Measurements from ENCODE around the gene SYTL3. TPM values are rescaled to one million over a fixed set of nuclear protein-coding genes. Genes with fewer than 3 reads are reported as not detected.
A peak's percentile ranks its signal among the peaks of the same experiment; 100 is the strongest.

The SYTL3 gene
- total and polyA plus RNA-seq, 9 of the 15 experiments (the other 6 are each of a cell fraction or from before 2014, with no cell fraction given), result 0.04 to 0.46 (median 0.17) TPM; not detected in 1

- TF ChIP-seq HCFC1 (IDR thresholded peaks at IDR 0.05; ENCODE audit: low read depth, low read length), result peak; percentile 43; the same call in 1 of the 2 replicates
- peak; percentile 44; the same call in 1 of the 2 replicates for TF ChIP-seq MYC (IDR thresholded peaks at IDR 0.05; ENCODE audit: low read depth, low read length)
- no peak for TF ChIP-seq MYC (CRISPR knock-in tag; IDR thresholded peaks at IDR 0.05; ENCODE audit: borderline replicate concordance, low read depth)
- TF ChIP-seq RCOR1 (IDR thresholded peaks at IDR 0.05; ENCODE audit: borderline replicate concordance in 1 of 2, low read depth in 2 of 2, low read length in 2 of 2), result peak; percentile 64 to 93; a peak in 3 of 4 replicates
- 0 out of 3 replicates have a peak, but pooled peaks of 1 of the 2 experiments have one; percentile 12 for TF ChIP-seq CBX3 (IDR thresholded peaks at IDR 0.05; ENCODE audit: borderline replicate concordance in 1 of 2, low read length in 2 of 2)
- TF ChIP-seq MCM7 (IDR thresholded peaks at IDR 0.05), result no peak
- TF ChIP-seq ATF3 (IDR thresholded peaks at IDR 0.05), result 0 out of 2 replicates have a peak, but pooled peaks have one; percentile 16
- TF ChIP-seq ATF3 (CRISPR knock-in tag; conservative IDR thresholded peaks at IDR 0.05), result 0 out of 2 replicates have a peak, but pooled peaks have one; percentile 31
- TF ChIP-seq HMBOX1 (IDR thresholded peaks at IDR 0.05), result peak; percentile 87
- 0 out of 4 replicates have a peak, but pooled peaks of 1 of the 2 experiments have one; percentile 41 for TF ChIP-seq ZMIZ1 (IDR thresholded peaks at IDR 0.05; ENCODE audit: low read depth in 2 of 2, low read length in 2 of 2)
- peak; percentile 79; the same call in 1 of the 2 replicates for TF ChIP-seq HDAC2 (IDR thresholded peaks at IDR 0.05)
- TF ChIP-seq RBM25 (IDR thresholded peaks at IDR 0.05; ENCODE audit: low read depth, low read length, severe bottlenecking), result peak; percentile 7
- 0 out of 2 replicates have a peak, but pooled peaks have one; percentile 9 for TF ChIP-seq EP300 (IDR thresholded peaks at IDR 0.05; ENCODE audit: low read length)
- TF ChIP-seq RB1 (IDR thresholded peaks at IDR 0.05; ENCODE audit: low read depth), result 0 out of 2 replicates have a peak, but pooled peaks have one; percentile 29
- TF ChIP-seq HDAC1 (IDR thresholded peaks at IDR 0.05), result 0 out of 4 replicates have a peak, but pooled peaks of 1 of the 2 experiments have one; percentile 34
- TF ChIP-seq TEAD4 (IDR thresholded peaks at IDR 0.05; ENCODE audit: low read length), result 0 out of 2 replicates have a peak, but pooled peaks have one; percentile 22
- no peak for TF ChIP-seq TEAD4 (CRISPR knock-in tag; IDR thresholded peaks at IDR 0.05; ENCODE audit: borderline replicate concordance)
- TF ChIP-seq MEIS2 (IDR thresholded peaks at IDR 0.05; ENCODE audit: partially characterized antibody), result peak; percentile 3
- peak; percentile 19 for TF ChIP-seq DACH1 (IDR thresholded peaks at IDR 0.05; ENCODE audit: partially characterized antibody)
- peak; percentile 79 for TF ChIP-seq JUND (IDR thresholded peaks at IDR 0.05; ENCODE audit: borderline replicate concordance, low read depth, low read length)
- TF ChIP-seq JUND (tag; IDR thresholded peaks at IDR 0.05; ENCODE audit: borderline replicate concordance, low read depth, low read length), result peak; percentile 50; the same call in 2 of the 3 replicates
- TF ChIP-seq CTBP1 (IDR thresholded peaks at IDR 0.05; ENCODE audit: borderline replicate concordance), result peak; percentile 98
- TF ChIP-seq FUS (optimal IDR thresholded peaks at IDR 0.05; ENCODE audit: low read depth, low read length), result no peak
Observed at GRCh38 chr6:158793432-158793831, 143.6 kb downstream of the SYTL3 start (continued).

Data from K562 (cell line).